HL-60/S4 treated with phorbol 12-myristate 13-acetate at 8.2 ng/mL for 4 days and 3 days (cell line): ENCODE data around the gene MYL7.

Source experiments
- in situ Hi-C: fragments of 300-500 bp; cut with MboI; formaldehyde crosslinking; loops from 2 replicates; pipeline ENCODE4 v1.15.0; 2022; ENCODE audit warnings: low sequenced_read_pairs

The MYL7 gene

GRCh38 chr7:44112997-44113763 is 28.0 kb downstream of the MYL7 start:
- in situ Hi-C loops: no loop called here

- in situ Hi-C loops: no loop called here
Observed at GRCh38 chr7:44112231-44112996, 28.7 kb downstream of the MYL7 start.

DNA sequence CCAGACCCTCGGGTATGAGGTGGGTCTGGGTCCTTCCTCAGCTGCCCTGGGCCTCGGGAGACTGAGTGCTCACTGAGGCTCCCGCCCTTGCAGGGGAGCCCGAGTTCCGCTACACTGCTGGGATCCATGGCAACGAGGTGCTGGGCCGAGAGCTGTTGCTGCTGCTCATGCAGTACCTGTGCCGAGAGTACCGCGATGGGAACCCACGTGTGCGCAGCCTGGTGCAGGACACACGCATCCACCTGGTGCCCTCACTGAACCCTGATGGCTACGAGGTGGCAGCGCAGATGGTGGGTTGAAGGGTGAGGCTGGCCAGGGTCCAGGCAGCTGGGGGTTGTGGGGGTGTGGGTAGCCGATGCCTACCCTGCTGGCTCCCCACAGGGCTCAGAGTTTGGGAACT is 29.4 kb downstream of the MYL7 start:
- in situ Hi-C loops: no loop called here

GRCh38 chr7:44110719-44111635 is 30.2 kb downstream of the MYL7 start:
- in situ Hi-C loops: no loop called here

GRCh38 chr7:44109991-44110390 is 31.1 kb downstream of the MYL7 start:
- in situ Hi-C loops: no loop called here

DNA sequence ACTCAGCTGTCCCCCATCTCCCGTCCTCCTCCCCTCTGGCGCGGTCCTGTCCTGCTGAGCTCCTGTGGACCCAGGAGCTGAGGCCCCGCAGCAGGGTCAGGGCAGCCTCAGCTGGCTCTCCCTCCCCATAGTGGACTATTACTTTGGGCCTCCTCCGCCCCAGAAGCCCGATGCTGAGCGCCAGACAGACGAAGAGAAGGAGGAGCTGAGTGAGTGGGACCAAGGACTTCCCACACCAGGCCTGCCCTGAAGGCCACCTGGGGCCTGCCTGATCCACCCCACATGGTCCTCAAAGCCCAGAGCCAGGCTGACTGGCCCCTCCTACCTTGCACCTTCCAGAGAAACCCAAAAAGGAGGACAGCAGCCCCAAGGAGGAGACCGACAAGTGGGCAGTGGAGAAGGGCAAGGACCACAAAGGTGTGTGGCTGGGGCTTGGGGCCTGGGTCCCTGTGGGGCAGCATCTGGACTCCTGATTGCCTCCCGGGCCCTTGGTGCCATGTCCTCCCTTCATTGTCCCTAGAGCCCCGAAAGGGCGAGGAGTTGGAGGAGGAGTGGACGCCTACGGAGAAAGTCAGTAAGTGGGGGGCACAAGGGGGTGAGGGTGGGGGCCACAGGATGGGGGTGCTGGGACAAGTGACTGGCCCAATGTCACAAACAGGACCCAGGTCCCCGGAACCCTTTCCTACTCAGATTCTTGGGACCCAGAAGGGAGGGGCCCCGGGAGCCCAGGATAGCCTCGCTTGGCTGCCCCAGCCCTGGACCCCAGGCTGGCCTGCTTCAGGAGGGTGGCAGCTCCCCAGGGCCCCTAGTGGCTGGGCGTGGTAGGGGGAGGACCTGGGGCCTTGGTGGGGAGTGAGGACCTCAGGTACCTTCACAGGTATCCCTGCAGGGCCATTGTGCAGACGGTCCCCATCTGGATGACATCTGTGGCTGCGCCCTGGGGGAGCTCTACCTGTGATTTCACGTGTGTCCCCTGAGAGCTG is 32.1 kb downstream of the MYL7 start:
- in situ Hi-C loops: no loop called here

- in situ Hi-C loops: no loop called here
Observed at GRCh38 chr7:44107961-44108767, 33.0 kb downstream of the MYL7 start.

GRCh38 chr7:44107116-44107960 is 33.8 kb downstream of the MYL7 start:
- in situ Hi-C loops: no loop called here

GRCh38 chr7:44106311-44107065 is 34.6 kb downstream of the MYL7 start:
- in situ Hi-C loops: no loop called here

DNA sequence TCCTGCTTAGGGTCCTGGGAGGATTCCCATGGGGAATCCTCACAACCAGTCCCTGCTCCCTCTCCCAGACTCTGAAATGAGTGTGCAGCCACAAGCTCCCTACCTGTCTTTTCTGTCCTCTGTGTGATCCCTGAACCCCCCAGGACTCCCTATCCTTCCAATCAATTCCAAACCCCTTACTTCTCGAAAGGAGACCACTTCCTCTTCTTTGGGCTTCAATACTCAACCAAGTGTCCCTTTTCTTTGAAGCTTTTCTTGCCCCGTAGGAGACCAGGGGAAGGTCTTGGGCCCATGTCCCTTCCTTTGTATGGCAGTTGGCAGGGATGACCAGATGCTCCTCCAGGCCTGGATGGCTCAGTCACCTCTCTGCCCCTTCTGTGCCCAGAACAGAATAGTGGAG is 35.3 kb downstream of the MYL7 start:
- in situ Hi-C loops: no loop called here

DNA sequence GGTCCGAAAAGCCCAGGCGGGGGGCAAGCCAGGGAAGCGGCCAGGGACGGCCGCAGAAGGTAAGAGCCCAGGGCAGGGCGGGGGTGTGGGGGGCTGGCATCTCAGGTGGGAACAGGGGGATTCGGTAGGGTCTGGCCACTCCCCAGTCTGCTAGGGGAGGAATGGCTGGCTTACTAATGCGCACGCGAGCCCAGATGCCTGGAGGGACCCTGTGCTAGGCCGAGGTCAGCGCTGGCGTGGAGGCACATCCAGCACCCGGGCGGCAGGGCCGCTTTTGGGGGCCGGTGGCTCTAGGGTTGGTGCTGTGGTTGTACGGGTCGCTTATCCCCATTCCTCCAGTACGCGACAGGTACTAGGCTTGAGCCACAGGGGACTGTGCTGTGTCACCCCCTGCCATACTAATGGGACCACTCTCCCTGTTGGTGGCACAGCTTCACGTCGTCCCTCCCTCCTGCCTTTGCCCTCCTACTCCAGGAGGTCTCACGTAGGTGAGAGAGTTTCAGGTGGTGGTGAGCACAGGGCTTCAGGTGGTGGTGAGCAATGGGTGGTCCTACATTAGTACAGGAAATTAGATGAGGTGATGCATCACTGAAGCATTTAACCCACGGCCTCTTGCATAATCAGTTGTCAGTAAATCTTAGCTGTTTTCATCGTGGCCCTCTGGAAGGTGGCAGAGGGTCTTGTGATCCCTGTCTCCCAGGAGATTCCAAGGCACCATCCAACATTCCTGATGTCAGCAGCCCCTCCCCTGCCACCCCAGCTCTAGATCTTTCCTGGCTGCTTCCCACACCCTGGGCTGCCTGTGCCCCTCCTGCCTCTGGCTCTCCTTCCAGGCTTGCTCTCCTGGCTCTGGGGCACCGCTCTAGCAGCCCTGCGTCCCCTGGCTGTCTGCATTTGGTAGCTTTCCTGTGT is 36.0 kb downstream of the MYL7 start:
- in situ Hi-C loops: no loop called here

DNA sequence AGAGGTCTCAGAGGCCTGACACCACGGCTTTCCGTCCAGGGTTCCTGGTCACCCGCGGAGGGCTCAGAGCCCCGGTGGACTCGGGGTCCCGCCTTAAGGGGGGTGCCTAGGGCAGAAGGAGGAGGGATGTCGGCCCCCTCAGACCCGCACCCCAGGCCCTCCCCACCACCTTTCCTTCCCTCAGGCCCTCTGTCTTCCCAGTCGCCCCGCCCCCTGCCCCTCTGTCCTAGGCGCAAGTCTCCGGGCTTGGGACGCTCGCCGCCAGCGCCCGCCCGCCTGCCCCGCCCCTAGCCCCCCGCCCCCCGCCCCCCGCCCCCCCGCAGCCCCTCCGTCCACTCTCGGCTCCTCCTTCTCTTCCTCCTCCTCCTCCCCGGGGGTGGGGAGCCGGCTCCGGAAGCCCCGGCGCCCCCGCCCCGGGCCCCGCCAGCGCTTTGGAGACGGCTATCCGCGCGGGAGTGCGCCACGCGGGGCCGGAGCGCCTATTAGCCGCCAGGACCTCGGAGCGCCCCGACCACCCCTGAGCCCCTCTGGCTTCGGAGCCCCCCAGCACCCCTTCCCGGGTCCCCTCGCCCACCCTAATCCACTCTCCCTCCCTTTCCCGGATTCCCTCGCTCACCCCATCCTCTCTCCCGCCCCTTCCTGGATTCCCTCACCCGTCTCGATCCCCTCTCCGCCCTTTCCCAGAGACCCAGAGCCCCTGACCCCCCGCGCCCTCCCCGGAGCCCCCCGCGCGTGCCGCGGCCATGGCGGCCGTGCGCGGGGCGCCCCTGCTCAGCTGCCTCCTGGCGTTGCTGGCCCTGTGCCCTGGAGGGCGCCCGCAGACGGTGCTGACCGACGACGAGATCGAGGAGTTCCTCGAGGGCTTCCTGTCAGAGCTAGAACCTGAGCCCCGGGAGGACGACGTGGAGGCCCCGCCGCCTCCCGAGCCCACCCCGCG is 36.9 kb downstream of the MYL7 start, which contains the start of gene AEBP1:
AEBP1 (plus strand) TSS at position 423 of the 937 bp plus-strand sequence; CDS start at position 744, 321 bp downstream.
- in situ Hi-C loops: no loop called here

DNA sequence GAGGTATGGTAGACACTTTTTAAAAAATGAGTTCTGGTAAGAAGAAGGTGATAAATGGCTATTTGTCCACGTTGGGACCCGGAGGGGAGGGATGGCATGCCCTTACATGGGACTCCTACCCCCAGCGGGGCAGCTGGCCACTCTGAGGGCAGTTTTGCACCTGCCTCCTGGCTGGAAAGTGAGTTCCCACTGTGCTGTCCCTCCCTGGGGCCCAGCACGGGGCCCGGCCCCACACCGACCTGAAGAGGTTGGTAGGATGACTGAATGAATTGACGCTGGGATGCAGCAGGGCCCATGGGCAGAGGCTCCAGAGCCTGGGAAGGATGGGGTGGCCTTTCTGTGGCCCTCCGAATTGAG is 37.6 kb downstream of the MYL7 start:
- in situ Hi-C loops: no loop called here

DNA sequence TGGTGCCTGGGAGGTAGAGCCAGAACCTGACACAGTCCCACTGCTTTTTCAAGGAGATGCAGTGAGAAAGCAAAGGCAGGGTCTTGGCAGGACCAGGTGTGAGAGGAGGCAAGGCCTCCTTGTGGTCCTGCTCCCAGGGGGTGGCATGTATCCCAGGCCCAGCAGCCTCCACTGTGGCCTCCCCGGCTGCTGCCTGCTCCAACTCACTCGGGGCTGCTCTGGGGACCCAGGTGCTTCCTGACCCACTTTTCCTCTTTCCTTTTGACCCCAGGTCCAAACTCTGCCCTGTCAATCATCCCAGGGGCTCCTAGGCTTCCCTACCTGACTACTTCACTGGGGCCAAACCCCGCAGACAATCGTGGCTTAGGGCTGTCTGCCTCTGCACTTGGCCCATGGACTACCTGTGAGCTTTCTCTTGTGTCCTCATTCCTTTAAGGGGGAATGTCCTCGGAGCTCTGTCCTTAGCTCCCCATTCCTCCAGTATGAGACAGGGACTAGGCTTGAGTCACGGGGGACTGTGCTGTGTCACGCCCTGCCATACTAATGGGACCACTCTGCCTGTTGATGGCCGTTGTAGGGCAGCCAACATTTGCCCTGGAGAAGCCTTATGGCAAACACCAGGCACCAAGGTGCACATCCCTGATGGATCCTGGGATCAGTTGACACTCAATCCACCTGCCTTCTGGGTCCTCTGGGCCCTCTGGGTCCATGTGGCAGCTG is 38.1 kb downstream of the MYL7 start:
- in situ Hi-C loops: no loop called here
